HG02852 (cell line): Measurements from ENCODE around the gene PKP4.

Experiments
- ATAC-seq: cut with Tn5 transposase; IDR thresholded peaks from one replicate; pipeline ENCODE4 v1.9.1; 2021; ENCODE audit warnings: mild to moderate bottlenecking, moderate library complexity; ENCODE audit not compliant: unreplicated experiment

Gene PKP4

GRCh38 chr2:158498043-158498748, 41.4 kb downstream of the PKP4 start:
- no peak for ATAC-seq

DNA sequence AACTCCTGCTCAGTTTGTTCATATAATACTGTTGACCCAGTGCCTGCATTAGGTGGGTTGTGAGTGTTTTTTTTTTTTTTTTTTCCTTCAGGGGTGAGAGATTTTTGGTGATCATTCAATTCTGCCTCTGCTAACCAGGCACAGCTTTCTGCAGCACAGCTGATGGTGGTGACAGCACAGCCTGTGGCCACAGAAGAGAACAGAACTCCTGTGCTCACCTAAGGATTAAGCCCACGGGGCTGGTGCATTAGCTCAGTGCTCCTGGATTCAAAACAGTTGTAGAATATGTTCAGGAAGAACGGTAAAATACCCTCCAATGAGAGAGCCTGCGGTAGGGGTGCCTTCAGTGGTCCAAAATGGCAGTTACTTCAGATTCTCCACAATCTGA, 42.0 kb downstream of the PKP4 start:
- no peak for ATAC-seq

DNA sequence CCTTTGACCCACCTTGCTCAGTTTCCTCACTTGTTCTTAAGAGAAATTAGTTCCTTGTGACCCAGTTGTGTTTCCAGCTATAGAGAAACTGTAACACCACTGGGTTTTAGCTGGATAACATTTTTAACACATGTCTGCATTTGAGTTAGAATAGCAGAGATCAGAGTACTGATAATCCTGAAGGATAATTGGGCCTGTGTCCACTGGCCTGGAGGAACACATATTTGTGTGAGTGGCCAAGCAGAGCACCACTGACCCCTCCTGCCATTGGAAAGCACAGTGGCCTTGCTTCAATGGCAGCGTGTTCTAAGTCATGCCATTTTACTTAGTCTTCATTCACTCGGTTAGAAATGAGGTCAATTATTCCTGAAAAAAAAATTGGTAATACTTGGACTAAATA, 42.6 kb downstream of the PKP4 start:
- no peak for ATAC-seq

- no peak for ATAC-seq
Observed at GRCh38 chr2:158500333-158500732, 43.6 kb downstream of the PKP4 start.

- no peak for ATAC-seq
Observed at GRCh38 chr2:158501301-158501700, 44.5 kb downstream of the PKP4 start.

DNA sequence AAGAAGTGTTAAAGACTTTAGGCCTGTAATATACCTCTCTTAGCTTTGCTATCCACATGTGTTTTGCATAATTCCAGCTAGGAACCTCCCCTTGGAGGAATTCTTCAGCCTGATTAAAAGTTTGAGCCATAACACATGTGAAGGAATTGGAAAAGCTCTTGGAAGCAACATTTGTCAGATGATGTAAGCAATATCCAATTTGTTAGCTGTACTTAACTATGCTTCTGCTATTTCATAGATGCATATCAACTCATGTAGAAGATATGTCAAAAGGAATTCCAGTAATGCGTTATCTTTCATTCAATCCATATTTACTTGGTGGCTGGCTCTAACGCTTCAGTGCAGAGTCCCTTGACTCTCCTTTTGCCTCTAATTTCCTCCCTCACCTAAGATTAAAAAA, 46.2 kb downstream of the PKP4 start:
- ATAC-seq, result no peak

- ATAC-seq, result no peak
Observed at GRCh38 chr2:158504088-158504487, 47.3 kb downstream of the PKP4 start.

- no peak for ATAC-seq
Observed at GRCh38 chr2:158505448-158505934, 48.7 kb downstream of the PKP4 start.

DNA sequence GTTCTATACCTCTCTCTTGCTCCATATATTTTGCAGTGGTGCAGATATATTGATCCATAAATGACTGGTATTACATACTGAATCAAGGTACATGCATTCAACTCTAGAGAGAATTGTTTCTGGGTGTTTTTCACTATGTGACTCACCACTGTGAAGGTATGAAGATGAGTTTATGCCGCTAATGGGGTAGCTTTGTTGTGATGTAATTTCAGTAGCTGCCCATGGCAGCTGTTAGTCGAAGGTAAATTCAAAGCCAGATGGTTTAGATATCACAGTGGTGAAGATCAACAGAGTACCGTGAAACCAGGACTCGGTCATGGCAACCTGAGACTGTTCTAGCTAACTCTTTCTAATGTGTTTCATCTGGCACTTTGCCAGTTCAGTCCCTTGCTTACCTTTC, 50.4 kb downstream of the PKP4 start:
- ATAC-seq, result peak; percentile 63

- no peak for ATAC-seq
Observed at GRCh38 chr2:158507679-158508078, 50.9 kb downstream of the PKP4 start.

- ATAC-seq, result no peak
Observed at GRCh38 chr2:158509928-158510797, 53.4 kb downstream of the PKP4 start.

DNA sequence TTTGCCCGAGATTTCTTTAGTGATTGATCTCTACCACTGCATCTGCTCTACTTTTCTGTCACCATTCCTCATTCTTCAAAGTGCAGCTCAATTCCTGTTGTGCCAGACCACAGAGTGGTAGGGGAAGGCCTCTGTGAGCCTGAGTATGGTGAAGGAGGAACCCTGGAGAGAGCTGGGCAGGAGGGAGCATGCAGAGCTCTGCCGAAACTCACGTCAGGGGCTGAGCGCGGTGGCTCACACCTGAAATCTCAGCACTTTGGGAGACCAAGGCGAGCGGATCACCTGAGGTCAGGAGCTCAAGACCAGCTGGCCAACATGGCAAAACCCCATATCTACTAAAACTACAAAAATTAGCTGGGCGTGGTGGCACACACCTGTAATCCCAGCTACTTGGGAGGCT, 54.1 kb downstream of the PKP4 start:
- ATAC-seq, result no peak

DNA sequence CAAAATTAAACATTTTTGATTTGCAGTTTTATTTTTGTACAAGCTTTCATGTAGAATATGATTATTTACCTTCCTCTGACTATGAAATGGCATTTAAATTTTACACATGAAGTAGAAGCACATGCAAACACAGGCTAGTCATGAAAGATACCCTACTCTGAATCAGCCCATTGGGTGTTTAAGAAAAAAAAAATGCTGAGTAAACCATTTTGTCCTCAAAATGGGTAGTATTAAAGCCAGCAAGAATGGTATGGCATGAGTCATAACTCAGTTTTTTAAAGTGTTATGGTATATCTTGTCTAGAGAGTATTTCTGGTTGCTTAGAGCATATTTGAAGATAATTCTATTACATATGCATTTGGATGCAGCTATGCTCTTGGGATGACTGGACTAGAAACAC, 55.0 kb downstream of the PKP4 start:
- no peak for ATAC-seq

- no peak for ATAC-seq
Observed at GRCh38 chr2:158512323-158512722, 55.6 kb downstream of the PKP4 start.

DNA sequence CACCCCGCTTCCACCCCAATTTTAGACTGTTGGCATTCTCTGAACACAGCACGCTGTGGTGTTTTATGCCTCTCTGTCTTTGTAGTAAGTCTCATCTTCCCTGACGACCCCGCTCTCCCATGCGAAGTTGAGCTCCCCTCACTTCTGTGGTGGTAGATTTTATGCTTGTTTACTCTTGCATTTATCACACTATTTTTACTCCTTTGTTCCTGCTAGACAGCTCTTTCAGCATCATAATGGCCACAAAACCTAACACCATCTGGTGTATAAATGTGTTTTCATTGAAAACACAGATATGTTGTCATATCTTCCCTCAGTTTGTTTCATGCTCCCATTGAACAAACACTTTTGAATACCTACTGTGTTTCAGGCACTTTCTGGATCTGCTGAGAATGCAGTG, 57.1 kb downstream of the PKP4 start:
- no peak for ATAC-seq

GRCh38 chr2:158518084-158518483, 61.3 kb downstream of the PKP4 start:
- no peak for ATAC-seq

- no peak for ATAC-seq
Observed at GRCh38 chr2:158519481-158519880, 62.7 kb downstream of the PKP4 start.

DNA sequence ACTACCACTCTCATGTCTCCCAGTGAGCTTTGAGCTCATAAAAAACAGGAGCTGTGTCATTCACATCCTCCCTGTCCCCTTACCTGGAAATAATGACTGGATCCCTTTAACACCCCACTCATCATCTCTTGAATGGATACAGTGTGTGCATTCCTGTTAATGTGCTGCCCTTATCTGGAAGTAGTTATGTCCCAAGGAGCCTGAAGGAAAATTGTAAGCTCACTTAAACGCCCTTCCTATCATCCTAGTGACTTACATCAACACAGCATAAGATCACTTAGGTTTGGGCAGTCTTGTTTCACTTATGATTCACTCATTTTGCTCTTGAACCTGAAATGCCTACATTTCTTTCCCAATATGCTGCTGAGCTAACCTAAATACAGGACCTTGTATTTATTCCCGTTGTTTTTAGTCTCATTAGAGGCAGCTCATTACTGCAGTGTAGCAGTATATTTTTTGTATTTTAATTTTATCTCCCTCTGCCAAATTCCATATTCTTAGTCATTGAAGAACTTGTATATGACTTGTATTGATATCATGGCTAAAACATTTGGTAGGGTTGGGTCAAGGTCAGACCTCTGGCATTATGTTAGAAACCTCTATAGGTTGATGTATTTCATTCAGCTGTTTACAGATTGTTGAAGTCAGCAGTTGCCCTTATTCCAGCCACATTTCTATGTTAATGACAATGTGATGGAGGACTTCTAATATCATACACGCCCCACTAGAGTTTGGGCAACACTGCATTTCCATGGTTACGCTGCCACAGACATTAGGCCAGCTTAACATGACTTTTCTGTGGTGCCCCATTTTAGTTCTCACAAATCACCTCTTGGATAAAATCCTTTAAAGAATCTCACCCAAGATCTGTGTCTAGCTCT, 72.9 kb downstream of the PKP4 start:
- no peak for ATAC-seq

DNA sequence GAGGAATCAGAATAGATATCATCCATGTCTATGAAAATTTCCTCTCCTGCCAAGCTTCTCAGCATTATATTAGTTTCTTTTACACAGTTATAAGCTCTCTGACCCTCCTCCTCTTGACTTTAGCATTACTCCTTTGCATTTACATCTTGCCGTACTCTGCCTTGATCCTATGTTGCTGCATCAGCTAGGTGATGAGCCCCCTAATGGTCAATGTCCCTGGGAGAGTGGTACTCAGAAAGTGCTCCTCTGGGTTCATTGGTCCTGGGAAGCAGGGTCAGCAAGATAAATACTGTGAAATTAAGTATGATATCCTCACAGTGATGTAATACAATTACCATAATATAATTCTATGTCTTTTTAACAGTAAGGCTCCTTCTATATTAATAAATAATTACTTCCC, 74.1 kb downstream of the PKP4 start:
- no peak for ATAC-seq

DNA sequence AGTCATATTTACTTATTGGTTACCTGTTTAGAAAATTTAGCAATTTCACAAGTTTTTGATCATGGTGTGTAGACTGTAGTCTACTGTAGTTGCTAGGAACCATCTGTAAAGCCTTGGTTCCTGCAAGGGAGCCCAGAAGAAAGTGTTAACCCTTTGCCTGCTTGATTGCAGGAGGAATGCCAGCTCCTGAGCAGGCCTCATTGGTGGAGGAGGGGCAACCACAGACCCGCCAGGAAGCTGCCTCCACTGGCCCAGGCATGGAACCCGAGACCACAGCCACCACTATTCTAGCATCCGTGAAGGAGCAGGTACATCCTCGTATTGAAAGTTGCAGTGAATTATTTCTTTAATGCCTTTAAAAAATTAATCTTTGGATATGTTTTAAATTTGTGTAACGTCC, 76.3 kb downstream of the PKP4 start:
- no peak for ATAC-seq
